Progenitor cell of endocrine pancreas (in vitro differentiated cells): ENCODE data around the gene SUN2. TPM values are rescaled to one million over a fixed set of nuclear protein-coding genes. Genes with fewer than 3 reads are reported as not detected.

Experiments used
- DNase-seq: peaks from one replicate; pipeline ENCODE4 v3.0.0; 2021; ENCODE audit warnings: low spot score; ENCODE audit not compliant: unreplicated experiment
- H3K27ac Mint-ChIP-seq: 2 replicates; pipeline ENCODE4 v1.8.0; 2021; ENCODE audit warnings: mild to moderate bottlenecking, moderate library complexity, mixed read lengths
- H3K27me3 Mint-ChIP-seq: 2 replicates; pipeline ENCODE4 v1.8.0; 2021; ENCODE audit warnings: mixed read lengths
- H3K36me3 Mint-ChIP-seq: 2 replicates; pipeline ENCODE4 v1.8.0; 2022; ENCODE audit warnings: mixed read lengths; ENCODE audit not compliant: insufficient read depth
- H3K4me1 Mint-ChIP-seq: 2 replicates; pipeline ENCODE4 v1.8.0; 2021; ENCODE audit warnings: low read depth, mixed read lengths
- H3K4me3 Mint-ChIP-seq: 2 replicates; pipeline ENCODE4 v1.8.0; 2021; ENCODE audit warnings: low read depth, mild to moderate bottlenecking, moderate library complexity, mixed read lengths
- H3K9me3 Mint-ChIP-seq: 2 replicates; pipeline ENCODE4 v1.8.0; 2021; ENCODE audit warnings: low read depth, mixed read lengths
- CTCF ChIP-seq: fragments of 200-600 bp; sonication (generic); IDR thresholded peaks from one replicate; pipeline ENCODE4 v1.5.0; 2021; ENCODE audit warnings: antibody characterized with exemption, mild to moderate bottlenecking; ENCODE audit not compliant: unreplicated experiment
- total RNA-seq: library from RNA; stranded (reverse); gene quantifications from 2 replicates; pipeline ENCODE4 v1.2.1, GENCODE V29; 2021

The SUN2 gene
- total RNA-seq, 1 donor from 2014 or later: 66.1 TPM

GRCh38 chr22:38728871-38729796 lies 26.7 kb downstream of the SUN2 start:
- H3K27ac Mint-ChIP-seq: no peak overlapping the region
- no peak overlapping the region for H3K4me3 Mint-ChIP-seq
- no peaks in the 10 kb centered on the region for H3K27me3 Mint-ChIP-seq
- H3K4me1 Mint-ChIP-seq: peaks cover 3% of the 10 kb centered on the region
- peaks cover 17% of the 10 kb centered on the region for H3K36me3 Mint-ChIP-seq
- DNase-seq: no peak
- H3K9me3 Mint-ChIP-seq: no peaks in the 10 kb centered on the region
- TF ChIP-seq CTCF: no peak

GRCh38 chr22:38727530-38728451 lies 28.0 kb downstream of the SUN2 start:
- H3K27ac Mint-ChIP-seq: no peak overlapping the region

GRCh38 chr22:38727123-38727522 lies 28.7 kb downstream of the SUN2 start:
- H3K9me3 Mint-ChIP-seq: no peaks in the 10 kb centered on the region
- no peaks in the 10 kb centered on the region for H3K27me3 Mint-ChIP-seq
- peaks cover 22% of the 10 kb centered on the region for H3K36me3 Mint-ChIP-seq
- no peak for TF ChIP-seq CTCF
- no peak overlapping the region for H3K27ac Mint-ChIP-seq
- no peaks in the 10 kb centered on the region for H3K4me1 Mint-ChIP-seq
- no peak for DNase-seq
- no peak overlapping the region for H3K4me3 Mint-ChIP-seq

More at GRCh38 chr22:38727530-38728451, 28.0 kb downstream of the SUN2 start:
- H3K36me3 Mint-ChIP-seq: peaks cover 18% of the 10 kb centered on the region
- no peaks in the 10 kb centered on the region for H3K27me3 Mint-ChIP-seq
- TF ChIP-seq CTCF: no peak
- H3K4me1 Mint-ChIP-seq: no peaks in the 10 kb centered on the region
- H3K9me3 Mint-ChIP-seq: no peaks in the 10 kb centered on the region
- H3K4me3 Mint-ChIP-seq: no peak overlapping the region
- DNase-seq: no peak

GRCh38 chr22:38725900-38726655 lies 29.7 kb downstream of the SUN2 start:
- no peak for TF ChIP-seq CTCF
- H3K4me3 Mint-ChIP-seq: no peak overlapping the region
- no peaks in the 10 kb centered on the region for H3K4me1 Mint-ChIP-seq
- H3K36me3 Mint-ChIP-seq: peaks cover 27% of the 10 kb centered on the region
- H3K9me3 Mint-ChIP-seq: no peaks in the 10 kb centered on the region
- no peak for DNase-seq
- no peak overlapping the region for H3K27ac Mint-ChIP-seq
- no peaks in the 10 kb centered on the region for H3K27me3 Mint-ChIP-seq
